GM18502 (cell line): ENCODE data around the gene MBD6.
"Not testable (repeated sequence)": the region's sequence is repeated elsewhere in the genome, so short reads cannot be mapped to it uniquely, and the experiment has no call there.

Experiments used
- ATAC-seq: cut with Tn5 transposase; IDR thresholded peaks from one replicate; pipeline ENCODE4 v1.9.1; 2021; ENCODE audit warnings: mild to moderate bottlenecking; ENCODE audit not compliant: unreplicated experiment, poor library complexity

Gene MBD6

DNA sequence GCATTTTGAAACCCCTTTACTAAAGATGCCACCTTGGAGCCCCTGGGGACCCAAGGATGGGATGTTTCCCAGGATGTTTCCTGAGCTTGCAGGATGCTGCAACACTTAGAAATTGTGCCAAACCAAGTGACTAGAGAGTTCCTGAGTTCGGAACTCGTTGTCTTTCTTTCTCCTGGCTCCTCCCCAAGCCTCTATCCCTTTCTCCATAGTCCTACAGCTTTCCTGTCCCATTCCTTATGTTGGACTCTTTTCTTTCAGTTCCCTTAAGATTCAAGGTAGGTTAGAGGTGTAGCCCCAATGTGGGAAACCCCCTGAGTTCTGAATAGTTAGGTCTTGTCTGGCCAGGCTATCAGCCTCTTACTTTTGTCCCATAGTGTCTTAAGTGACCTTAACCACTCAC lies 25.9 kb downstream of the MBD6 start:
- ATAC-seq, result no peak

DNA sequence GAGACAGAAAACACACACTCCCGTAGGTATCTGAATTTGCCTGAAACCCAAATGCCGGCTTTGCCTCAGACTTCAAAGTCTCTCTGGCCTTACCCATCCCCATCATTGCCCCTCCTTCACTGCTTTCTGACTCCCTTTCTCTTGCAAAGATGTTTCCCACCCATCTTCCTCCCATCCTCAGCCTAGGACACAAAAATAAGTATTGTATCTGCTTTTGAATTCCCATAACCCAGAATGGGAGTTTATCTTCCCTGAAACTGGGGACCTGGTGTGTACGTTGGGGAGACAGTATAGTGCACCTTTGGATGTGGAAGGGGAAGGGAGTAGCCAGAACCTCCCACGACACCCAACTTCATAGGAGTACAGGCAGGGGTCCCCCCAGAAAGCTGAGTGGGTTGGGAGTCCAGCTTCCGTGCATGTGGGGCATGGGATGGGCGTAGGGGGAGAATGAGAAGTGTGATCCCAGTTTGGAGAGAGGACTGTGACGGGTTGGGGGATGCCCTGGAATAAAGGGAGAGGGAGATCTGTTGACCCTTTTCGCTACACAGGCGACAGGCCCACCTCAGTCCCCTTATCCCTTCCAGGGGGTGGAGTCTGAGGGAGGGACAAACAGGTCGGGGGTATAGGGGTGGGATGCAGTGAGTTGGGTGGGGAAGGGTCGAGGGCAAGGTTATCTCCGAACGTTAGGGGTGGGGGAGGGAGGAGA lies 26.7 kb downstream of the MBD6 start:
- no peak for ATAC-seq

DNA sequence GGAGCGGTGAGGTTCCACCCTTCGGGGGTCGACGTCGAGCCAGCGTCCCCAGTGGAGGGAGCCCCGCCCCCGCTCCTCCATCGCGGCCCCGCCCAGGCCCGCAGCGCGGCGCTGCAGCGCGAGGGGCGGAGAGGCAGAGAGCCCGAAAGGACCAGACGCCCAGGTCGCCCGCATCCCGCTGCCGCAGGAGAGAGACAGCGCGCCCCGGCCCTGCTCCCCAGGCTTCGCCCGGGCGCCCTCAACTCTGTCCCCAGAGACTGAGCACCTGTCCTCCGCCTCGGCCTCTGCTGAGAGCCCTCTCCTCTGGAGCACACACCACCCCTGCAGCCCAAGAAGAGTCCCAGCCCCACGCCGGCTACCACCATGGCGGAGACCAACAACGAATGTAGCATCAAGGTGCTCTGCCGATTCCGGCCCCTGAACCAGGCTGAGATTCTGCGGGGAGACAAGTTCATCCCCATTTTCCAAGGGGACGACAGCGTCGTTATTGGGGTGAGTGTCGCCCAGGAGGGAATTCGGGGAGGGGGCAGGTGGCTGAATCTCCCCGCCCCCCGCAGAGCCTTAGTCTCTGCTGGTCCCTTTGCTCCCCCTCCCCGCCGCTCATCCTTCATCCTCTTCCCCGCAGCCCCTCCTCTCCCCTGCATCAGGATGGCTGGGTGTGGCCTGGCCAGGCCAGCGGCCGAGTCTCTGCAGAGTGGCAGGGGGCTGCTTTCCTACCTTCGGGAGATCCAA lies 27.5 kb downstream of the MBD6 start, which contains the start of gene KIF5A:
KIF5A (plus strand) TSS at position 136 of the 732 bp plus-strand sequence; CDS start at position 364, 228 bp downstream.
- peak; percentile 30 for ATAC-seq

DNA sequence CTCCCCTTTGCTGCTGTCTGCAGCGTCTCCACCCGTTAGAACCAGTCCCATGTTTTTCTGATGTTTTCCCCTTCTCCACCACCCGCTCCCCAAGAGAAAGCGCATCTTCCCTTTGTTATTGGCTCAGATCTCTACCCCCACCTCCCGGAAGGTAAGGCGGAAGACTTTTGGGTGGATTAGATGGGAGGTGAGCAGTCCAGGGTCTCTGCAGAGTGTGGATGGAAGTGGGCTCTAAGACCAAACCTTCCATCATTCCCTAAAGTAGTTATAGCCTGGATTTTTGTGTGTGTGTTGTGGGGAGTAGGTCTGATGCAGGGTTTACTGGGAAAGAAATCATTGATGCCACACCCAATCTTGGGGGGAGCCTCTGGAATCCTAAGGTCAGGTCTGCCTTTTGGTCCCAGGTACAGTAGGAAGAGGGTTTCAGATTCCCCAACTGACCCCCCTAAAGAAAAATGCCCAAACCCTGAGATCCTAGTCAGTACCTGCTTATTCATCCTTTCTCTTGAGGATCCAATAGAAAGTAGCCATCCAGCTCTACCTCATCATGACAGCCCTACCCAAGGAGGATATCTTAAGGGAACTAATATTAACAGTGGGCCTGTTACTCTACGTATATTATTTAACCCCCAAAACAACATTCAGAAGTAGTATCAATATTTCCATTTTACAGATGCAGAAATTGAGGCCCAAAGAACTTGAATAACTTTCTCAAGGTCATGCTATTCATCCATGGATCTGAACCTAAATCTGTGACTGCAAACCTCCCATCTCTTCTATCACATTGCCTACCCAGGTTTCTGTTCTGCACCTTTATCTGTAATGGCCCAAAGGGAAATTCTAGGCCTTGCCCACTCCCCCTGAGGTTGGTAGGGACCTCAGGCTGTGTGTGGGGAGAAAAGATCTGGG lies 28.3 kb downstream of the MBD6 start:
- no peak for ATAC-seq

DNA sequence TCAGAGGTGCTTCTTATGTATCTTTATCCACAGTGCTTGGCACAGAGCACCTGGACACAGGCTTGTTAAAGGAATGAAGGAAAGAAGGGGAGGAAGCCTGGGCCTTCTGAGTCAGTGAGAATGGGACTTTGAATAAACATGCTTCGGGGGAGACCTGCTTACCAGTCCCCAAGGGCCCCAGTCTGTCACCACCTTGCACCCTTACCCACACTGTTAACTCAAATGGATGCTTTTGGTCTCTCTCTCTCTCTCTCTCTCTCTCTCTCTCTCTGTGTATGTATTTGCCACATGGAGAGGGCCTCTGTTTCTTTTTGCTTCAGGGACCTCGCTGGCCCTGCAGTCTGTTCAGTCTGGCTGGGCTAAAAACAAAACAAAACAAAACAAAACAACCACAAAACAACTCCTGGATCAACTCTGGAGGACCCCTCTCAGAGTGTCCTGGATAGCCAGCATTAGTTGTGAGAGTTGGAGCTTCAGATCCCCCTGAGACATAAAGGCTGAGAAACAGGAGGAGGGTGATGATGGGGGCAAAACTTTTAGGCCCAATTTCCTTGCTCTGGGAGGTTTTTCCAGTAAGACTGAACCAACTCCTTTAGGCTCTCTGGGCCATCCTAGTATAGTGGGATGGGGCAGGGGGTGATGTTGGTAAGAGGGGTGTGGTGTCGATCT lies 29.1 kb downstream of the MBD6 start:
- no peak for ATAC-seq

DNA sequence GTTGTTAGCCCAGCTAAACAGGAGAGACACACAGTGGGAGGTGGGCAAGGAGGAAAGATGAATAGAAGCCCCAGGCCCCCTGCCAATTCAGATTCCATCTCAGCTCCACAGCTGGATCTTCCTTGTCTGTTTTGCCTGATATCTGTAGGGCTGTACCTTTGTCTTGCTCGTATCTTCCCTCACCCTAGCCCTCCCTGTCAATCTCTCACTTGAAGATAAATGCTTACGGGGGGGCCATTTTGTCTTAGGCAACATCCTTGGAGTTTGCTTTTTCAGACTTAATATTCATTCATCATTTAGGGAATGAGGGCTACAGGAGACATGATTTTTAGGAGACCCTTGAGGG lies 29.7 kb downstream of the MBD6 start:
- ATAC-seq, result no peak

DNA sequence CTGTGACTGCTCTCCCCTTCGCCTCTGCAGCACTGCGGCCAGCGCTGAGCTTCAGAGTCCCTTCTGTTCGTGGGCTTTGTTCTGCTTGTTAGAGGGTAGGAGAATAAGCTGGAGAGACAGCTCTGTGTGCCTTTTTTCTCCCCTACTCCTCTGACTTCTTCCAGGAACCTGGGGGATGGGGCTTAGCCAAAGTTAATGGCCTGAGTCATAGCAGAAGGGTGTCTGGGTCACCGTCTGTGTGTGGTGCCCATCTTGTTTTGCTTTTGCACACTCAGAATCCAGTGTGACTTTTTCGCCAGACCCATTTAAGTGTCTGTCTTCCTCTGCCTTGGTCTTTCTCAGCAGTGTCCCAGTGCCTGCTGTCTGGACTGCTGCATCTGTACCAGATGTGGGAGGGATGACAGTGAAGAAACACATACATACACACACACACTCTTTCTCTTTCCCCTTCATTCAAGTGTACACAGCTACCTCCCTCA lies 30.2 kb downstream of the MBD6 start:
- no peak for ATAC-seq

DNA sequence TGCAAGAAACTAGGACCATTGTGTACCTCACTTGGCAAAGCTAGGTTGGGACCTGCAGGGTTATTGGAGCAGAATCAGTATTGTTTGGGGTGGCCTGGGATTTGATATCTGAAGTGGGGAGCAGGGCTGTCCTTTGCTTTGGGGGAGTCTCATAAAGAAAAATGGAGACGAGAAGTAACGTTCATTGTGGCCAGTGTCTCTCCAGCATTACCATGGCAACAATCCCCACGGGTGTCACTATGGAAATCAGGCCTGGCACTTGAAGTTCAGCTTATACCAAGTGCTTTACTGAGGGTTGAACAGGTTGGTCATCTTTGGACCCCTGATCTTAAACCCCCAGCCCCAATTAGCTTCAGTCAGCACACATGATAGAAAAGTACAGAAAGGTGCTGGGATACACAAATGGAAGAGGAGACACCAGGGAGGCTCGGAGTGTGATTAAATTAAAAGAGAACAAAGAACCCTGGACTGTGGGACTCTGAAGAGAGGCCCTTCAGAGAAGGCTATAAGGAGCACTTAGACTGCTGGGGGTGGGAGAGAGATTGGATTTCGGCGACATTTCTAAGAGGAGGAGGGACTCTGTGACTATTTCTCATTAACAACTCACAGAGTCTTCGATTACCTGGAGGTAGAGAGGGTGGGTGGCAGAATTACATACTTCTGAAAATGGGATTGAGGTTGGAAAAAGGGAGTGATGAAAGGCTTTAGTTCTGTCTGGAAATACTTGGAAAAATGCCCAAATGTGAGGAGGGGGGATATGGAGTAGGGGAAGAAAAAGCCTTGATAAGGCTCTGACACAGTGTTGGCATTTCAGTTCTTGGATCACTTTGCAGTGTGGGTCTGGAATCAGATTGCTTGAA lies 30.9 kb downstream of the MBD6 start:
- no peak for ATAC-seq

DNA sequence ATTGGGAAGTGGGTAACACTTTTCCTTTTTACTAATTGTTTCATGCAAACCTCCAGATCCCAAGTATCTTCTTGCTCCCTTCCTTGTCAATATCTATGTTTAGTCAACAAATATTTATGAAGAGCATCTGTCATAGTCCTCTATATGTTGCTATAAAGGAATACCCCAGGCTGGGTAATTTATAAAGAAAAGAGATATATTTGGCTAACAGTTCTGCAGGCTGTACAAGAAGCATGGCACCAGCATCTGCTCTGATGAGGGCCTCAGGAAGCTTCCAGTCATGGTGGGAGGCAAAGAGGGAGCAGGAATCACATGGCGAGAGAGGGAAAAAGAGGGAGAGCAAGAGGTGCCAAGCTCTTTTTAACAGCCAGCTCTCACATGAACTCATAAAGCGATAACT lies 31.8 kb downstream of the MBD6 start:
- no peak for ATAC-seq

DNA sequence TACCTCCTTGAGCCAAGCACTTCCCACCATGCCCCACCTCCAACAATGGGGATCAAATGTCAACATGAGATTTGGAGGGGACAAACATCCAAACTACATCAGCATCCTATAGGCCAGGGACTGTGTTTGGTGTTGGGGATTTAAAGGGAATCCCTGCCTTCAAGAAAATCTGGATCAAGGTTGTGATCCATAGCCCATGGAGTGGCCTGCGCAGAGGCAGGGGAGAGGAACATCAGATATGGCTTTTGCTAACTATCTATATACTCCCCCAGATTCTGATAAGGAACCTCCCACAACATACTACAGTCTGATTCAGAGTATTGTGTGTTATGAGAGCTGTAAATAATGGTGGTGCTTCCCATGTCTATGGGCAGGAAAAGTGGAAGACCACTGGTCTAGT lies 32.3 kb downstream of the MBD6 start:
- ATAC-seq, result no peak

DNA sequence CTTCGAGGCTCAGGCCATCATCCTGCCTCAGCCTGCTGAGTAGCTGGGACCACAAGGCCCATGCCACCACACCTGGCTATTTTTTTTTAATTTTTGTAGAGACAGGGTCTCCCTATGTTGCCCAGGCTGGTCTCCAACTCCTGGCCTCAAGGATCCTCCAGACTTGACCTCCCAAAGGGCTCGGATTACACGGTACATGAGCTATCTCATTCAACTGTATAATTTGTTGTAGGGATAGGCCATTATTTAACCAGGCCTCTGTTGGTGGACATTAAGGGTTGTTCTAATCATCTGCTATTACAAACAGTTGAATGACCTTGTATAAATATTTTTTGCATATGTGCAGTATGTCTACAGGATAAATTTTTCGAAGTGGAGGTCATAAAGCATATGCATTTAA lies 36.2 kb downstream of the MBD6 start:
- no peak for ATAC-seq

DNA sequence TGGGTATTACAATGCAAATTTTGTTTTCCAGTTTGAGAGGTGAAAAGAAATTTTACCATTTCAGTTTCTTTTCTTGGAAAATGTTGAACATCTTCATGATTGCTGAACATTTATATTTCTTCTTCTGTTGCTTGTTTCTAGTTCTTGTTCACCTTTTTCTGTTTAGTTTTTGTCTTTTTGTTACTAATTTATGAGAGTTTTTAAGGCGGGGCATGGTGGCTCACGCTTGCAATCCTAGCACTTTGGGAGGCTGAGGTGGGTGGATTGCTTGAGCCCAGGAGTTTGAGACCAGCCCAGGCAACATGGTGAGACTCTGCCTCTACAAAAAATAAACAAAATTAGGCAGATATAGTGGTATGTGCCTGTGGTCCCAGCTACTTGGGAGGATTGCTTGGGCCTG lies 37.9 kb downstream of the MBD6 start:
- no peak for ATAC-seq

DNA sequence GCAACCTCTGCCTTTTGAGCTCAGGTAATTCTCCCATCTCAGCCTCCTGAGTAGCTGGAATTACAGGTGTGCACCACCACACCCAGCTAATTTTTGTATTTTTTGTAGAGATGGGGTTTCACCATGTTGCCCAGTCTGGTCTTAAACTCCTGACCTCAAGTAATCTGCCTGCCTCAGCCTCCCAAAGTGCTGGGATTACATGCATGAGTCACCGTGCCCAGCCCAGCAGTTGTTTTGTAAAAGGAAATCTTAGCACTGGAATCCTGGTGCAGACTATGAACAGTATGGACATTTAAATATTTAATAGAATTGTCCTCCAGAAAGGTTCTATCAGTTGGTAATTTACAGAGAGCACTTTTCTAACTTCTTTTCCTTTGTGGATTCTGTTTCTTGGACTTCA lies 38.5 kb downstream of the MBD6 start:
- not testable (repeated sequence) for ATAC-seq

DNA sequence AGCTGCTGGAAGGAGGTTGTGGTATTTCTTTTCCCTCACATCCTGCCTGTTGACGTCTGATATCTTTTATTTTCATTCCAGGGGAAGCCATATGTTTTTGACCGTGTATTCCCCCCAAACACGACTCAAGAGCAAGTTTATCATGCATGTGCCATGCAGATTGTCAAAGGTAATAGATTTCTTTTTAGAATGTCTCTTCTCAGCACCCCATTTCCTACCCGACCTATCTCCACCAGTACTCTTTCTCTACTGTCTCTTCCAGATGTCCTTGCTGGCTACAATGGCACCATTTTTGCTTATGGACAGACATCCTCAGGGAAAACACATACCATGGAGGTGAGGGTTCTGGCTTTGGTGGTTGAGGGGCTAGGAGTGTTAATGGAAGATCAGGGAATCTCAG lies 40.7 kb downstream of the MBD6 start:
- ATAC-seq, result no peak

DNA sequence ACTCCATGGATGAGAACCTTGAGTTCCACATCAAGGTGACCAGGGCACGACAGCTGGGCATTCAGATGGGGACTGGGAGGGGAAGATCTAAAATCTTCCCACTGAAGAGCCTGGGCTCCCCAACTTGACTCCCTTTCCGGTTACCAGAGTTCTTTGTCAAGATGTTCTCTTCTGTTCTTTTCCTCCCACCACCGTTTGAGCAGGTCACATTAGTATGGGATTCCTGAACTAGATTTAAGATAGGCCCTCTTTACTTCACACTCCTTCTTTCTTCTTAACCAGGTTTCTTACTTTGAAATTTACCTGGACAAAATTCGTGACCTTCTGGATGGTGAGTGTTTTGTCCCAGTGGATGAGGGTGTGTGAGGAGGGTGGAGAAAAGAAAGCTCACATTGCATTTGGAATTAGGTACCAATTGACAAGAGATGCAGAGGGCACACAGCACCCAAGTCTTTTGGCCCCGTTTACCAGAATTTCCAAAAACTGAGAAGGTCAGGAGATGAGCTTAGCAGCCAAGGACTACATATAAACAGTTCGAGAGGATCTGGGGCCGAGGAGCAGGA lies 41.6 kb downstream of the MBD6 start:
- no peak for ATAC-seq

DNA sequence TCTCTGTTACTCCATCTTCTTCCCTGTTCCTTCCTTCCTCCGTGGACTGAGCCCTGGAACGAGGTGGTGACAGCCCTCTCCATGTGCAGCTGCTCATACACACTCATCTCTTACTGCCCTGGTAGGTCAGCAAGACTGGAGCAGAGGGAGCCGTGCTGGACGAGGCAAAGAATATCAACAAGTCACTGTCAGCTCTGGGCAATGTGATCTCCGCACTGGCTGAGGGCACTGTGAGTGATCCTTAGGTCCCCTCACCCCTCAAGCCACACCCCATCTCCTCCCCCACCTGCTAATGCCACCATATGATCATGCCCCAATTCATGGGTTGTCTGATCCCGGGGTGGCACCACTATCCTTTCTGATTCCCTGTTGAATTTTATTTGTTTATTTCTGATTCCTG lies 46.2 kb downstream of the MBD6 start:
- no peak for ATAC-seq

DNA sequence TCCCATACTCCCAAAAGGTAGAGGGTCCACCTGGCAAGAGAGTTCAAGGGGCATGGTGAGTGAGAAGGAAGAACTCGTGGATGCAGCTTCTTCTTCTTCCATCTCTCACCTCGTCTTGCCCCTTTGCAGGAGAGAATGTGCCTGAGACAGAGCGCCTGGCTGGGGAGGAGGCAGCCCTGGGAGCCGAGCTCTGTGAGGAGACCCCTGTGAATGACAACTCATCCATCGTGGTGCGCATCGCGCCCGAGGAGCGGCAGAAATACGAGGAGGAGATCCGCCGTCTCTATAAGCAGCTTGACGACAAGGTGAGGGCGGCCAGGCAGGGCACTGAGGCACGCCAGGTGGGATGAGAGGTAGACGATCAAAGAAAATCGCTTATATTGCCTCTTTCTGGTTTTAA lies 47.2 kb downstream of the MBD6 start:
- ATAC-seq, result no peak

DNA sequence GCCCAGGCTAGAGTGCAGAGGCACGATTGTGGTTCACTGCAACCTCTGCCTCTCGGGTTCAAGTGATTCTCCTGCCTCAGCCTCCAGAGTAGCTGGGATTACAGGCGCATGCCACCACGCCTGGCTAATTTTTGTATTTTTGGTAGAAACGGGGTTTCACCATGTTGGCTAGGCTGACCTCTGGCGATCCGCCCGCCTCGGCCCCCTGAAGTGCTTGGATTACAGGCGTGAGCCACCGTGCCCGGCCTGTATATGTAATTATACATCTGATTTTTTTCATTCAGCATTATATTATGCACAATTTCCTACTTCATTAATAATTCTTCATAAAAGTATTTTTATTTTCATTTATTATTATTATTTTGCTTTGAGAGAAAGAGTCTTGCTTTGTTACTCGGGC lies 47.8 kb downstream of the MBD6 start:
- not testable (repeated sequence) for ATAC-seq
